IMR-90 (cell line): ENCODE results near the gene TSPYL4. TPM values are rescaled to one million over a fixed set of nuclear protein-coding genes. Genes with fewer than 3 reads are reported as not detected.
A peak's percentile ranks its signal among the peaks of the same experiment; 100 is the strongest.

Experiments used
- ATAC-seq: fragments of 200-7000 bp; cut with Tn5 transposase; 2 replicates; pipeline ENCODE4 v1.9.1; 2020; ENCODE audit warnings: low read depth, mild to moderate bottlenecking, moderate library complexity
- BruUV-seq: library from RNA; stranded (reverse); fragments of 400-500 nt; replicated peaks from 2 replicates; lab custom pipeline; 2021; lab: Mats Ljungman, UMichigan
- CTCF ChIA-PET: fragments of 300-600 bp; formaldehyde crosslinking; extraction: SDS; loops from one replicate; lab custom pipeline; 2021; ENCODE audit warnings: antibody characterized with exemption; lab: Yijun Ruan, JAX
- POLR2A ChIA-PET: fragments of 300-600 bp; sonication (Branson Sonifier 250); formaldehyde crosslinking; loops from one replicate; lab custom pipeline; 2022; ENCODE audit warnings: antibody characterized with exemption; ENCODE audit not compliant: unreplicated experiment; lab: Charles Lee
- DNase-seq: peaks from one replicate; pipeline ENCODE4 v3.0.0; 2013
- H2AFZ ChIP-seq: replicated peaks from 2 replicates; pipeline ENCODE3; 2013; ENCODE audit warnings: low read length, mild to moderate bottlenecking; ENCODE audit not compliant: poor library complexity
- H2AK5ac ChIP-seq: 2 replicates; pipeline ENCODE4 v1.6.1; 2013; ENCODE audit warnings: low read depth, low read length, inconsistent platforms
- H2AK9ac ChIP-seq: replicated peaks from 2 replicates; pipeline ENCODE3; 2013; ENCODE audit warnings: mild to moderate bottlenecking, low read depth, low read length, moderate library complexity; ENCODE audit not compliant: poor library complexity
- H2BK120ac ChIP-seq: 2 replicates; pipeline ENCODE4 v1.6.1; 2013; ENCODE audit warnings: low read depth, low read length, inconsistent platforms
- H2BK15ac ChIP-seq: 3 replicates; pipeline ENCODE4 v1.6.1; 2013; ENCODE audit warnings: low read depth, low read length, inconsistent platforms
- H2BK20ac ChIP-seq: 2 replicates; pipeline ENCODE4 v1.6.1; 2013; ENCODE audit warnings: low read depth, mild to moderate bottlenecking, inconsistent platforms, low read length, moderate library complexity
- H2BK5ac ChIP-seq: 2 replicates; pipeline ENCODE4 v1.6.1; 2013; ENCODE audit warnings: mild to moderate bottlenecking, low read depth, low read length, inconsistent platforms; ENCODE audit not compliant: poor library complexity, severe bottlenecking
- H3K14ac ChIP-seq: replicated peaks from 2 replicates; pipeline ENCODE4 v1.6.1; 2013; ENCODE audit warnings: low read depth, low read length, inconsistent platforms
- H3K18ac ChIP-seq: 2 replicates; pipeline ENCODE4 v1.6.1; 2013; ENCODE audit warnings: low read depth, low read length, control low read depth
- H3K23ac ChIP-seq: 2 replicates; pipeline ENCODE4 v1.6.1; 2013; ENCODE audit warnings: low read depth, low read length, inconsistent platforms
- H3K27ac ChIP-seq: 2 replicates; pipeline ENCODE4 v1.5.1; 2013; ENCODE audit warnings: mild to moderate bottlenecking, control low read depth, low read length; ENCODE audit not compliant: insufficient read depth
- H3K27me3 ChIP-seq: 2 replicates; pipeline ENCODE4 v1.6.1; 2013; ENCODE audit warnings: low read length; ENCODE audit not compliant: control insufficient read depth, insufficient read depth
- H3K36me3 ChIP-seq: 2 replicates; pipeline ENCODE4 v1.6.1; 2013; ENCODE audit warnings: low read length, mixed read lengths; ENCODE audit not compliant: control insufficient read depth, insufficient read depth
- H3K4ac ChIP-seq: 2 replicates; pipeline ENCODE4 v1.6.1; 2013; ENCODE audit warnings: low read depth, low read length, inconsistent platforms
- H3K4me1 ChIP-seq: 2 replicates; pipeline ENCODE4 v1.6.1; 2013; ENCODE audit warnings: low read length, mixed read lengths; ENCODE audit not compliant: control insufficient read depth, insufficient read depth
- H3K4me2 ChIP-seq: 2 replicates; pipeline ENCODE4 v1.6.1; 2013; ENCODE audit warnings: low read depth, mild to moderate bottlenecking, control low read depth, low read length, moderate library complexity
- H3K4me3 ChIP-seq: 2 replicates; pipeline ENCODE4 v1.5.1; 2013; ENCODE audit warnings: low read depth, mild to moderate bottlenecking, control low read depth, low read length, moderate library complexity; ENCODE audit not compliant: insufficient read depth
- H3K56ac ChIP-seq: 2 replicates; pipeline ENCODE4 v1.6.1; 2013; ENCODE audit warnings: low read length, inconsistent platforms; ENCODE audit not compliant: insufficient read depth; ENCODE audit errors: extremely low read depth
- H3K79me1 ChIP-seq, 2 experiments: 2 replicates each; pipeline ENCODE4 v1.6.1; 2013; ENCODE audit warnings: low read length in 2 of 2, inconsistent platforms in 1 of 2, low read depth in 1 of 2
- H3K9ac ChIP-seq: 2 replicates; pipeline ENCODE4 v1.6.1; 2013; ENCODE audit warnings: low read depth, low read length, control low read depth
- H3K9me1 ChIP-seq: 2 replicates; pipeline ENCODE4 v1.6.1; 2013; ENCODE audit warnings: low read length, inconsistent platforms; ENCODE audit not compliant: insufficient read depth
- H3K9me3 ChIP-seq: 2 replicates; pipeline ENCODE4 v1.6.1; 2013; ENCODE audit warnings: low read length; ENCODE audit not compliant: control insufficient read depth, insufficient read depth
- H4K20me1 ChIP-seq: 2 replicates; pipeline ENCODE4 v1.6.1; 2013; ENCODE audit warnings: low read length, inconsistent platforms; ENCODE audit not compliant: insufficient read depth
- H4K5ac ChIP-seq: 2 replicates; pipeline ENCODE4 v1.6.1; 2013; ENCODE audit warnings: mild to moderate bottlenecking, low read depth, low read length, control low read depth
- H4K8ac ChIP-seq, 2 experiments: 2 replicates each; pipeline ENCODE4 v1.6.1; 2013; ENCODE audit warnings: low read depth in 2 of 2, low read length in 2 of 2, control low read depth in 1 of 2, inconsistent platforms in 1 of 2
- H4K91ac ChIP-seq: 2 replicates; pipeline ENCODE4 v1.6.1; 2013; ENCODE audit warnings: low read depth, low read length, inconsistent platforms; ENCODE audit not compliant: insufficient read depth
- BHLHE40 ChIP-seq: fragments of 150-350 bp; IDR thresholded peaks from 2 replicates; pipeline ENCODE4 v1.6.1; 2016; ENCODE audit warnings: mild to moderate bottlenecking, low read depth, low read length
- CEBPB ChIP-seq: IDR thresholded peaks from 2 replicates; pipeline ENCODE4 v1.6.1; 2012; ENCODE audit warnings: low read depth, low read length, improper control_type of control experiment
- ELK1 ChIP-seq: fragments of 150-350 bp; IDR thresholded peaks from 2 replicates; pipeline ENCODE4 v1.6.1; 2016; ENCODE audit warnings: low read depth, mild to moderate bottlenecking, low read length, moderate library complexity, borderline replicate concordance
- MAZ ChIP-seq: IDR thresholded peaks from 2 replicates; pipeline ENCODE4 v1.6.1; 2012; ENCODE audit warnings: low read depth, mild to moderate bottlenecking, low read length, improper control_type of control experiment, moderate library complexity, borderline replicate concordance
- NFE2L2 ChIP-seq: fragments of 150-350 bp; IDR thresholded peaks from 2 replicates; pipeline ENCODE4 v1.6.1; 2016; ENCODE audit warnings: low read depth, mild to moderate bottlenecking, low read length
- USF2 ChIP-seq: fragments of 150-350 bp; IDR thresholded peaks from 2 replicates; pipeline ENCODE4 v1.6.1; 2017; ENCODE audit warnings: mild to moderate bottlenecking, antibody characterized with exemption, low read length, low read depth
- WGBS, 2 experiments: methylation state at CpG; one replicate each; pipeline versions ENCODE4 v1.1.5 to v1.1.7; 2013; ENCODE audit warnings: missing lambda C conversion rate in 2 of 2; ENCODE audit not compliant: insufficient read length in 1 of 2; ENCODE audit errors: extremely low coverage in 2 of 2; 5-methylcytosine and 5-hydroxymethylcytosine counted together
- dilution Hi-C: fragments of 300-500 bp; cut with HindIII; formaldehyde crosslinking; loops from one replicate; pipeline ENCODE4 v1.14.3; 2018; ENCODE audit warnings: low sequenced_read_pairs; ENCODE audit not compliant: unreplicated experiment
- in situ Hi-C: fragments of 300-500 bp; cut with MboI; formaldehyde crosslinking; loops from 3 replicates; pipeline ENCODE4 v1.14.3; 2019; ENCODE audit warnings: low sequenced_read_pairs, inconsistent platforms, mixed read lengths
- intact Hi-C: fragments of 100-400 bp; cut with micrococcal nuclease; formaldehyde crosslinking; loops from 2 replicates; pipeline ENCODE4 v1.10.0; 2022
- polyA plus RNA-seq, 3 experiments: library from polyadenylated mRNA; depleted of rRNA; stranded (reverse); fragments of >200 nt; gene quantifications; 2 replicates each; pipeline ENCODE4 v1.2.3, GENCODE V29; 2012; ENCODE audit warnings: low replicate concordance in 1 of 3
- total RNA-seq: library from RNA; depleted of rRNA; stranded (reverse); fragments of >200 nt; gene quantifications from 2 replicates; pipeline ENCODE4 v1.2.3, GENCODE V29; 2012

The TSPYL4 gene
- total and polyA plus RNA-seq, 2 of the 4 experiments (the other 2 are of a cell fraction), result 22.0 to 29.9 TPM

- H2AK5ac ChIP-seq, result no peak overlapping the region
- no peak overlapping the region for H3K14ac ChIP-seq
- H3K36me3 ChIP-seq, result no peaks in the 10 kb centered on the region
- in situ Hi-C loops, result no loop called here
- no peak overlapping the region for H3K23ac ChIP-seq
- H4K5ac ChIP-seq, result no peak overlapping the region
- ATAC-seq, result peak; percentile 88
- no peaks in the 10 kb centered on the region for H3K9me3 ChIP-seq
- no peak overlapping the region for H3K4me3 ChIP-seq
- H4K20me1 ChIP-seq, result no peaks in the 10 kb centered on the region
- H4K91ac ChIP-seq, result no peak overlapping the region
- H3K4me2 ChIP-seq, result no peak overlapping the region
- H3K18ac ChIP-seq, result no peak overlapping the region
- no peaks in the 10 kb centered on the region for H3K79me1 ChIP-seq
- H3K4me1 ChIP-seq, result no peaks in the 10 kb centered on the region; the same call in 1 of the 2 replicates
- H2BK15ac ChIP-seq, result no peak overlapping the region
- DNase-seq, result peak; percentile 63
- no peak overlapping the region for H3K27ac ChIP-seq
- no peak overlapping the region for H4K8ac ChIP-seq
- H2BK120ac ChIP-seq, result no peak overlapping the region
- H2AFZ ChIP-seq, result no peak overlapping the region
- no peak overlapping the region for H2AK9ac ChIP-seq
- CTCF ChIA-PET, result no interaction called here
- H3K27me3 ChIP-seq, result no peaks in the 10 kb centered on the region
- intact Hi-C loops, result no loop called here
- dilution Hi-C loops, result no loop called here
- POLR2A ChIA-PET, result no interaction called here
- no peak overlapping the region for H3K56ac ChIP-seq
- WGBS, 2 experiments, result no CpG with 5 or more reads among the region's 2 CpGs
- H3K9ac ChIP-seq, result no peak overlapping the region
- H2BK20ac ChIP-seq, result no peak overlapping the region
- H2BK5ac ChIP-seq, result no peak overlapping the region
- TF ChIP-seq CEBPB (peak; percentile 52; the same call in 1 of the 2 replicates), USF2 (no peak), BHLHE40 (no peak), NFE2L2 (no peak), ELK1 (no peak), MAZ (no peak)
- no peaks in the 10 kb centered on the region for H3K9me1 ChIP-seq
- BruUV-seq, result no TSS peak
- no peak overlapping the region for H3K4ac ChIP-seq
Measured at GRCh38 chr6:116238083-116238482, 15.8 kb downstream of the TSPYL4 start.
